SU-DHL-6 (cell line): ENCODE measurements around the gene SLC46A3.
A peak's percentile ranks its signal among the peaks of the same experiment; 100 is the strongest.

ENCODE experiments used
- H2AFZ ChIP-seq: fragments of 200-600 bp; sonication (generic); 2 replicates; pipeline ENCODE4 v1.6.1; 2014; ENCODE audit warnings: low read depth, mild to moderate bottlenecking, moderate library complexity, mixed read lengths, antibody characterized with exemption, low read length; ENCODE audit not compliant: severe bottlenecking
- H3F3A ChIP-seq: fragments of 200-600 bp; shearing (Covaris generic); 2 replicates; pipeline ENCODE4 v1.6.0; 2016; ENCODE audit warnings: antibody characterized with exemption, mild to moderate bottlenecking; ENCODE audit not compliant: insufficient read depth
- H3K27ac ChIP-seq: fragments of 200-600 bp; sonication (generic); 2 replicates; pipeline ENCODE4 v1.5.1; 2016; ENCODE audit warnings: low read depth, mild to moderate bottlenecking, low read length, moderate library complexity, mixed read lengths
- H3K27me3 ChIP-seq: fragments of 200-600 bp; sonication (generic), shearing (Covaris generic); 2 replicates; pipeline ENCODE4 v1.6.0; 2014; ENCODE audit warnings: mild to moderate bottlenecking, low read length
- H3K36me3 ChIP-seq: fragments of 200-600 bp; sonication (generic); 2 replicates; pipeline ENCODE4 v1.6.1; 2014; ENCODE audit warnings: mild to moderate bottlenecking, low read length, mixed read lengths
- H3K4me2 ChIP-seq: fragments of 300-600, 200-600 bp; shearing (Covaris generic), sonication (generic); 2 replicates; pipeline ENCODE4 v1.6.0; 2014; ENCODE audit warnings: low read length, low read depth, mild to moderate bottlenecking; ENCODE audit not compliant: poor library complexity, severe bottlenecking
- H3K4me3 ChIP-seq: fragments of 200-600 bp; sonication (generic); 2 replicates; pipeline ENCODE4 v1.5.1; 2014; ENCODE audit warnings: antibody characterized with exemption, low read length, mild to moderate bottlenecking, mixed read lengths; ENCODE audit not compliant: insufficient read depth, poor library complexity, severe bottlenecking
- H3K79me2 ChIP-seq: fragments of 200-600 bp; sonication (generic); 2 replicates; pipeline ENCODE4 v1.6.1; 2014; ENCODE audit warnings: mild to moderate bottlenecking, low read length, moderate library complexity; ENCODE audit not compliant: insufficient read depth
- H3K9ac ChIP-seq: fragments of 200-600 bp; sonication (generic); 2 replicates; pipeline ENCODE4 v1.7.0; 2014; ENCODE audit warnings: mild to moderate bottlenecking, low read length
- H3K9me2 ChIP-seq: fragments of 200-600 bp; sonication (generic); replicated peaks from 2 replicates; pipeline ENCODE4 v1.6.1; 2014; ENCODE audit warnings: low read length; ENCODE audit not compliant: insufficient read depth
- H3K9me3 ChIP-seq: fragments of 200-600 bp; sonication (generic); 2 replicates; pipeline ENCODE4 v1.6.1; 2014; ENCODE audit warnings: low read length, mixed read lengths; ENCODE audit not compliant: insufficient read depth
- H4K20me1 ChIP-seq: fragments of 200-600 bp; sonication (generic); 2 replicates; pipeline ENCODE4 v1.6.1; 2014; ENCODE audit warnings: low read depth, mild to moderate bottlenecking, antibody characterized with exemption, low read length, moderate library complexity, mixed read lengths
- CTCF ChIP-seq: fragments of 200-600 bp; sonication (generic); IDR thresholded peaks from one replicate; pipeline ENCODE4 v1.5.1; 2017; ENCODE audit warnings: antibody characterized with exemption, mild to moderate bottlenecking, low read length, moderate library complexity; ENCODE audit not compliant: insufficient read depth, poor library complexity, severe bottlenecking
- EZH2phosphoT487 ChIP-seq: fragments of 200-600 bp; sonication (generic), shearing (Covaris generic); conservative IDR thresholded peaks from 2 replicates; pipeline ENCODE4 v1.6.1; 2018; ENCODE audit warnings: mild to moderate bottlenecking, antibody characterized with exemption, low read length, moderate library complexity, mixed read lengths

Gene SLC46A3

DNA sequence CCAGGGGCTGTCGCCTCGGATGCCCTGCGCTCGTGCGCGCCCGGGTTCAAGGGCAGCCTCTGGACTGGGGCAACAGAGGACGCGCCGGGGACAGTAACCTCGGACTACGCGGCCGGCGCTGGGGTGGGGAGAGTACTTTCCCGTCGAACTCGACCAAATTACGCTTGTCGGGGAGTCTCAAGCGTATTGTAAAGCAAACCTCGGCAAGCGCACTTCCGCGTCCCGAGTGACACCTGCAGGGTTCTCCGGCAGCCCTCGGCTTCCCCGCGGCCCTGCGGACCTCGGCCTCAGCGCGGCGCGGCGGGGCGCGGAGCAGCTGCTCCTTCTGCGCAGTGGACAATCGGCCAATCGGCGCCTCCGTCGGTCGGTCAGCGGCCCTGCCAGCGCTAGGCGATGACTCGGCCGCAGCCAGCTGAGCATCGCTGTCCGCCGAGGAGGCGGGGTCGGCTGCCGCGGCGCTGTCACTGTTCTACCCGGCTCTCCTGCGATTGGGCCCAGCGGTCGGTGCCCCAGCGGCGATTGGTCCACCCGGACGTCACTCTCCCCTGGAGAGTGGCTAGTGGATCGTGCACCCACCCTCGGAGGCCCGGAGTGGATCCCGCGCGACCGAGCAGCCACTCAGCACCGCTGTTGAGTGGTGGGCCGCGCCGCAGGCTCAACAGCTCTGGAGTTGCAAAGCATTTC is at the start of gene SLC46A3:
SLC46A3 (minus strand) TSS at position 428 of the 684 bp plus-strand sequence. CDS start 972 bp downstream, outside the sequence.
- peak within 1 kb of the TSS; percentile 84 for H3K4me3 ChIP-seq
- peak within 1 kb of the TSS; percentile 98 for H2AFZ ChIP-seq
- H3K27me3 ChIP-seq: no peaks in the 10 kb centered on the region
- H3F3A ChIP-seq: no peaks in the 10 kb centered on the region; the same call in 1 of the 2 replicates
- peak within 1 kb of the TSS; percentile 81 for H3K9ac ChIP-seq
- H3K9me3 ChIP-seq: no peaks in the 10 kb centered on the region
- TF ChIP-seq EZH2phosphoT487 (no peak), CTCF (no peak)
- H3K79me2 ChIP-seq: no peaks in the 10 kb centered on the region; the same call in 1 of the 2 replicates
- no peaks in the 10 kb centered on the region for H4K20me1 ChIP-seq
- no peaks in the 10 kb centered on the region for H3K36me3 ChIP-seq
- H3K4me2 ChIP-seq: peak within 1 kb of the TSS; percentile 95
- H3K27ac ChIP-seq: peak within 1 kb of the TSS; percentile 23; the same call in 1 of the 2 replicates
- H3K9me2 ChIP-seq: no peaks in the 10 kb centered on the region

DNA sequence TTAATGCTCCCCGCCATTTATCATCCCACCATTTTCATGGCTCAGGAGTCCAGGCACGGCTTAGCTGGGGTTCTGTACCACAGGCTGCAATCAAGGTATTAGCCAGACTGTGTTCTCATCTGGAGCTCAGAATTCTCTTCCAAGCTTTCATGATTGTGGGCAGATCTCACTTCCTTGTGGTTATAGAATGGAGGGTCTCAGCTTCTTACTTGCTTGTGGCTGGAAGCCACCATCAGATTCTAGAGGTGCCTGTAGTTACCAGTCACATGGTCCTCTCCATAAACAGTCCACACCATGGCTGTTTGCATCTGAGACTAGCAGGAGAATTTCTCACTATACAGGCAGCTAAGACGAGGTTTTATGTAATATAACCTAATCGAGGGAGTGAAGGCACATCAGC is 45.1 kb upstream of the SLC46A3 start:
- H3K4me2 ChIP-seq: no peak overlapping the region
- H4K20me1 ChIP-seq: no peaks in the 10 kb centered on the region
- H3K9ac ChIP-seq: no peak overlapping the region
- no peak for TF ChIP-seq CTCF
- no peak for TF ChIP-seq EZH2phosphoT487
- no peak overlapping the region for H3K27ac ChIP-seq
- H3K36me3 ChIP-seq: no peaks in the 10 kb centered on the region
- no peaks in the 10 kb centered on the region for H3F3A ChIP-seq
- no peaks in the 10 kb centered on the region for H3K9me2 ChIP-seq
- H3K79me2 ChIP-seq: no peaks in the 10 kb centered on the region
- peaks cover 5% of the 10 kb centered on the region; the same call in 1 of the 2 replicates for H3K9me3 ChIP-seq
- no peak overlapping the region for H2AFZ ChIP-seq
- H3K27me3 ChIP-seq: no peaks in the 10 kb centered on the region
- H3K4me3 ChIP-seq: no peak overlapping the region

DNA sequence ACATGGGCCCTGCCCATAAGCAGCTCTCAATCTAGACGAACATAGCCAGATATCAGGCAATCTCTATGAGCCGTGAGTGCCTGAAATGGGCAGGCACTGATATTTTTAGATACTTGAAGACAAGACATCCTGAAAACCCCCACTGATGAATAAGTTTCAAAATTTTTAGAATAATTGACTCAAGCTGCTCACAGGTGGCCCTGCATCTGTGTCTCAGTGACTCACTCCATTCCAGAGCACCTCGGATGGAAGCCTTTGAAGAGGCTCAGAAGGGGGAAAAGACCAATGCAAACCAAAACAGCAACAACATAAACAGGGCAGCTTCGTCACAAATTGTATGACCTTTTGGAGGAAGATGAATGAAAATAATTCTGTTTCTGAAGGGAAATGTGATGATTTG is 42.8 kb upstream of the SLC46A3 start:
- H3K36me3 ChIP-seq: no peaks in the 10 kb centered on the region
- no peak overlapping the region for H3K9ac ChIP-seq
- TF ChIP-seq EZH2phosphoT487 (no peak), CTCF (no peak)
- no peaks in the 10 kb centered on the region for H3K9me2 ChIP-seq
- no peak overlapping the region for H3K27ac ChIP-seq
- peaks cover 12% of the 10 kb centered on the region for H3K9me3 ChIP-seq
- H2AFZ ChIP-seq: no peak overlapping the region
- no peaks in the 10 kb centered on the region for H3F3A ChIP-seq
- no peak overlapping the region for H3K4me2 ChIP-seq
- no peaks in the 10 kb centered on the region for H3K79me2 ChIP-seq
- no peaks in the 10 kb centered on the region for H3K27me3 ChIP-seq
- no peak overlapping the region for H3K4me3 ChIP-seq
- H4K20me1 ChIP-seq: no peaks in the 10 kb centered on the region
